Endothelial cell of umbilical vein (primary cell): ENCODE measurements around the gene SEC61G.

Source experiments
- EZH2 ChIP-seq: IDR thresholded peaks from 2 replicates; pipeline ENCODE4 v1.6.1; 2012; ENCODE audit warnings: borderline replicate concordance, low read depth, mild to moderate bottlenecking, moderate library complexity, low read length, inconsistent platforms; ENCODE audit not compliant: severe bottlenecking
- GATA2 ChIP-seq: IDR thresholded peaks from 2 replicates; pipeline ENCODE4 v1.7.0; 2011; ENCODE audit warnings: low read depth, mild to moderate bottlenecking, moderate library complexity, mixed read lengths, low read length; ENCODE audit not compliant: insufficient read length, insufficient read depth
- JUN ChIP-seq: IDR thresholded peaks from 2 replicates; pipeline ENCODE4 v1.6.1; 2011; ENCODE audit warnings: borderline replicate concordance, low read depth; ENCODE audit not compliant: insufficient read length, insufficient read depth
- POLR2A ChIP-seq: IDR thresholded peaks from 2 replicates; pipeline ENCODE4 v1.6.1; 2012; ENCODE audit warnings: low read depth, mild to moderate bottlenecking, control low read depth, low read length
- POLR2AphosphoS5 ChIP-seq: IDR thresholded peaks from 2 replicates; pipeline ENCODE4 v1.6.1; 2012; ENCODE audit warnings: low read depth, mild to moderate bottlenecking, control low read depth, low read length, moderate library complexity; ENCODE audit not compliant: insufficient read depth
- TF ChIP-seq, protein P1 (sequence below), 2 donors: IDR thresholded peaks; 1 replicate in 1 of 2; 2 replicates in 1 of 2; pipeline ENCODE4 v1.5.1; 2011; ENCODE audit warnings: low read length in 2 of 2, mild to moderate bottlenecking in 2 of 2, moderate library complexity in 2 of 2, control low read depth in 1 of 2, inconsistent platforms in 1 of 2, low read depth in 1 of 2; ENCODE audit not compliant: insufficient read depth in 1 of 2; ENCODE audit errors: extremely low read depth in 1 of 2
- TF ChIP-seq, protein P2 (sequence below): IDR thresholded peaks from 2 replicates; pipeline ENCODE4 v1.6.1; 2011; ENCODE audit not compliant: insufficient read depth, insufficient read length

DNA sequence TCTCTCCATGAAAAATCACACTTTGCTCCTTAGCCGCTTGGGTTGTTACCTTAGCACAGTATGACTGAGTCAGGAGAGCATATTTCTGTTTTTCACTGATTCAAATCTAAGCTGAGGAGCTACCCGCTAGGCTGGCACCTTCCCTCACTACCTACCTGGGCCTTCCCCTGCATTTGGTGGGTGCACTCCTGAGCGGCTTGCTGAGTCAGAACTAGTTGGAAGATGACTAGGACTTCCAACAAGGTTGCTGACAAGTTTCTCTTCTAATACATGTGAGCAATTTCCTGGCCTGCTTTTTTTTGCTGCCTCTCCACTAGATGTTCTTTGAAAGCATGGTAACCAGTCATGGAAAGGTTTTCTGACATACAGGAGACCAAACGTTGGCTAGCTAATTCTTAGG, 43.8 kb upstream of the SEC61G start:
- TF ChIP-seq, protein P1, sequence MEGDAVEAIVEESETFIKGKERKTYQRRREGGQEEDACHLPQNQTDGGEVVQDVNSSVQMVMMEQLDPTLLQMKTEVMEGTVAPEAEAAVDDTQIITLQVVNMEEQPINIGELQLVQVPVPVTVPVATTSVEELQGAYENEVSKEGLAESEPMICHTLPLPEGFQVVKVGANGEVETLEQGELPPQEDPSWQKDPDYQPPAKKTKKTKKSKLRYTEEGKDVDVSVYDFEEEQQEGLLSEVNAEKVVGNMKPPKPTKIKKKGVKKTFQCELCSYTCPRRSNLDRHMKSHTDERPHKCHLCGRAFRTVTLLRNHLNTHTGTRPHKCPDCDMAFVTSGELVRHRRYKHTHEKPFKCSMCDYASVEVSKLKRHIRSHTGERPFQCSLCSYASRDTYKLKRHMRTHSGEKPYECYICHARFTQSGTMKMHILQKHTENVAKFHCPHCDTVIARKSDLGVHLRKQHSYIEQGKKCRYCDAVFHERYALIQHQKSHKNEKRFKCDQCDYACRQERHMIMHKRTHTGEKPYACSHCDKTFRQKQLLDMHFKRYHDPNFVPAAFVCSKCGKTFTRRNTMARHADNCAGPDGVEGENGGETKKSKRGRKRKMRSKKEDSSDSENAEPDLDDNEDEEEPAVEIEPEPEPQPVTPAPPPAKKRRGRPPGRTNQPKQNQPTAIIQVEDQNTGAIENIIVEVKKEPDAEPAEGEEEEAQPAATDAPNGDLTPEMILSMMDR (IDR thresholded peaks at IDR 0.05; ENCODE audit: extremely low read depth in 1 of 2, insufficient read depth in 1 of 2, low read depth in 1 of 2, low read length in 2 of 2) = no peak
- TF ChIP-seq POLR2AphosphoS5 (no peak), POLR2A (no peak), EZH2 (no peak), GATA2 (no peak), JUN (no peak)
- TF ChIP-seq, protein P2, sequence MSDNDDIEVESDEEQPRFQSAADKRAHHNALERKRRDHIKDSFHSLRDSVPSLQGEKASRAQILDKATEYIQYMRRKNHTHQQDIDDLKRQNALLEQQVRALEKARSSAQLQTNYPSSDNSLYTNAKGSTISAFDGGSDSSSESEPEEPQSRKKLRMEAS = no peak
